ENCODE results near the gene MYOD1. TPM values are rescaled to one million over a fixed set of nuclear protein-coding genes. Genes with fewer than 3 reads are reported as not detected.

Gene MYOD1
- total and polyA plus RNA-seq, 2 of the 13 experiments (the other 11 are each of a cell fraction or from before 2014, with no cell fraction given): not detected

DNA sequence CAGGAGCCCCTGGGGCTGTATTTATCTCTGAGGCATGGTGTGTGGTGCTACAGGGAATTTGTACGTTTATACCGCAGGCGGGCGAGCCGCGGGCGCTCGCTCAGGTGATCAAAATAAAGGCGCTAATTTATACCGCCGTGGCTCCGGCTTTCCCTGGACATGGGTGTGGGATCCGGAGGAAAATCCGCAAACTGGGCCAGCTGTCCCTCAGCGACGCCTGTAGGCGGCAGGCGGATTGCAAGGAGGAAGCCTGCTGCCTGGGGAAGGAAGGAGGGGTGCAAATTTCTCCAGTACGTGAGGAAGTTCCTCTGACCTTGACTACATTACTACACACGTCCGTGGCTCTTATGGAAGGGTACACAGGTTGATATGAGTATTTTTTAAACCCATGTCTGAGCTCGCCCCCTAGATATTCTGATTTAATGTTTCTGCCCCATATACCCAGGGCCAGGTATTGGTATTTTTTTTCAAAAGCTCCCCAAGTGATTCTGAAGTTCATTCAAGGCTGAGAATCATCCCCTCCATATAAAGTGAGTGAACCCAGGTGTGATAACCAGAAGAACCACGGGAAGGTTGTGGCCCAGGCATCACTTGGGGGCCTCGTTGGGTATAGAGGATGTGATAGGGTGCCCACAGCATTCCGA lies 2.8 kb downstream of the MYOD1 start:
- peak; percentile 55 for TF ChIP-seq ZNF629 (CRISPR knock-in tag; conservative IDR thresholded peaks at IDR 0.05)
- TF ChIP-seq STAG1 (CRISPR knock-in tag; IDR thresholded peaks at IDR 0.05): peak; percentile 25
- TF ChIP-seq, protein P1, sequence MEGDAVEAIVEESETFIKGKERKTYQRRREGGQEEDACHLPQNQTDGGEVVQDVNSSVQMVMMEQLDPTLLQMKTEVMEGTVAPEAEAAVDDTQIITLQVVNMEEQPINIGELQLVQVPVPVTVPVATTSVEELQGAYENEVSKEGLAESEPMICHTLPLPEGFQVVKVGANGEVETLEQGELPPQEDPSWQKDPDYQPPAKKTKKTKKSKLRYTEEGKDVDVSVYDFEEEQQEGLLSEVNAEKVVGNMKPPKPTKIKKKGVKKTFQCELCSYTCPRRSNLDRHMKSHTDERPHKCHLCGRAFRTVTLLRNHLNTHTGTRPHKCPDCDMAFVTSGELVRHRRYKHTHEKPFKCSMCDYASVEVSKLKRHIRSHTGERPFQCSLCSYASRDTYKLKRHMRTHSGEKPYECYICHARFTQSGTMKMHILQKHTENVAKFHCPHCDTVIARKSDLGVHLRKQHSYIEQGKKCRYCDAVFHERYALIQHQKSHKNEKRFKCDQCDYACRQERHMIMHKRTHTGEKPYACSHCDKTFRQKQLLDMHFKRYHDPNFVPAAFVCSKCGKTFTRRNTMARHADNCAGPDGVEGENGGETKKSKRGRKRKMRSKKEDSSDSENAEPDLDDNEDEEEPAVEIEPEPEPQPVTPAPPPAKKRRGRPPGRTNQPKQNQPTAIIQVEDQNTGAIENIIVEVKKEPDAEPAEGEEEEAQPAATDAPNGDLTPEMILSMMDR (CRISPR knock-in tag; IDR thresholded peaks at IDR 0.05): peak; percentile 39
- no peak for TF ChIP-seq ZBTB8A (CRISPR knock-in tag; IDR thresholded peaks at IDR 0.05; ENCODE audit: borderline replicate concordance, low read depth)
- intact Hi-C loops (cut with micrococcal nuclease; ENCODE audit: unreplicated experiment): no loop called here
- no peaks in the 10 kb centered on the region for H3K79me2 ChIP-seq (ENCODE audit: insufficient read depth, low read length)
- H3K4me1 ChIP-seq (ENCODE audit: insufficient read depth, low read length): no peaks in the 10 kb centered on the region; the same call in 1 of the 2 replicates
- H3K4me2 ChIP-seq (ENCODE audit: low read depth, low read length): no peak overlapping the region
- POLR2A ChIA-PET: no interaction called here
- no peak for FAIRE-seq
- H3K9ac ChIP-seq (ENCODE audit: insufficient read depth, low read depth, low read length): no peak overlapping the region
- H3K36me3 ChIP-seq (replicated peaks in 1 of 2; ENCODE audit: control insufficient read depth in 1 of 2, insufficient read depth in 2 of 2, low read length in 2 of 2): no peaks in the 10 kb centered on the region
- H4K20me1 ChIP-seq (ENCODE audit: insufficient read depth, low read length): no peaks in the 10 kb centered on the region
- no peak overlapping the region for H3K4me3 ChIP-seq (replicated peaks in 1 of 3; ENCODE audit: insufficient read depth in 1 of 3, low read depth in 2 of 3, low read length in 3 of 3)
- CTCF ChIA-PET (ENCODE audit: low intra/inter-chr PET ratio, low total read pairs): interaction anchor here (1.3 kb wide), 1 partner anchor 8 kb away, joined by 3 read pairs; no protein-coding TSS in a partner anchor
- no peaks in the 10 kb centered on the region; the same call in 1 of the 2 replicates for H3K9me3 ChIP-seq (ENCODE audit: low read length)
- H3K27me3 ChIP-seq (ENCODE audit: control insufficient read depth in 1 of 2, insufficient read depth in 2 of 2, low read length in 2 of 2): peaks cover 11 to 57% of the 10 kb centered on the region in 2 experiments
- BruUV-seq (replicated peaks): no TSS peak
- no peak overlapping the region for H2AFZ ChIP-seq (ENCODE audit: low read length)
- DNase-seq (ENCODE audit: low spot score): no peak
- 30% methylated on average over 22 of the region's 25 CpGs for WGBS (ENCODE audit: low lambda C conversion rate)
- in situ Hi-C loops (cut with HindIII; ENCODE audit: extremely low pct_ligation_motif_present, low pct_unique_long_range_greater_than_20kb): loop anchor here (5.0 kb wide), 1 partner anchor 120 kb away; no protein-coding TSS in a partner anchor
- peak; percentile 37; the same call in 2 of the 3 replicates for ATAC-seq
- no peak overlapping the region for H3K27ac ChIP-seq (ENCODE audit: extremely low read length, insufficient read depth, low read length)
